H9 (cell line): ENCODE measurements around the gene CRY1. TPM values are rescaled to one million over a fixed set of nuclear protein-coding genes. Genes with fewer than 3 reads are reported as not detected.
"Not testable (repeated sequence)": the region's sequence is repeated elsewhere in the genome, so short reads cannot be mapped to it uniquely, and the experiment has no call there.

Experiments
- DNase-seq: peaks from one replicate; pipeline ENCODE4 v3.0.0-alpha.2; 2017
- H2AFZ ChIP-seq: one replicate; pipeline ENCODE4 v1.6.1; 2013; ENCODE audit warnings: mild to moderate bottlenecking, low read length, control low read depth, moderate library complexity
- H2AK5ac ChIP-seq: 2 replicates; pipeline ENCODE4 v1.6.1; 2013; ENCODE audit warnings: low read length, control low read depth, mixed read lengths; ENCODE audit not compliant: insufficient read length
- H2BK120ac ChIP-seq: one replicate; pipeline ENCODE4 v1.6.1; 2013; ENCODE audit warnings: low read depth, mild to moderate bottlenecking, low read length, control low read depth, inconsistent platforms; ENCODE audit not compliant: poor library complexity, severe bottlenecking
- H2BK12ac ChIP-seq: 2 replicates; pipeline ENCODE4 v1.6.1; 2013; ENCODE audit warnings: low read length, control low read depth, mixed read lengths, low read depth; ENCODE audit not compliant: insufficient read length
- H2BK15ac ChIP-seq: 2 replicates; pipeline ENCODE4 v1.6.1; 2013; ENCODE audit warnings: low read depth, low read length, control low read depth
- H2BK20ac ChIP-seq: one replicate; pipeline ENCODE4 v1.6.1; 2013; ENCODE audit warnings: low read depth, mild to moderate bottlenecking, low read length, control low read depth, inconsistent platforms; ENCODE audit not compliant: poor library complexity, severe bottlenecking
- H2BK5ac ChIP-seq: 2 replicates; pipeline ENCODE4 v1.6.1; 2013; ENCODE audit warnings: low read length, control low read depth, mixed read lengths; ENCODE audit not compliant: insufficient read length
- H3K14ac ChIP-seq: 2 replicates; pipeline ENCODE4 v1.6.1; 2013; ENCODE audit warnings: low read length, control low read depth; ENCODE audit not compliant: insufficient read depth
- H3K18ac ChIP-seq: 2 replicates; pipeline ENCODE4 v1.6.1; 2013; ENCODE audit warnings: low read depth, mild to moderate bottlenecking, mixed read lengths, low read length, control low read depth; ENCODE audit not compliant: insufficient read length
- H3K23ac ChIP-seq: 2 replicates; pipeline ENCODE4 v1.6.1; 2013; ENCODE audit warnings: low read length, control low read depth, mixed read lengths, low read depth; ENCODE audit not compliant: insufficient read length
- H3K23me2 ChIP-seq: 2 replicates; pipeline ENCODE4 v1.6.1; 2013; ENCODE audit warnings: low read depth, mild to moderate bottlenecking, mixed read lengths, low read length, control low read depth; ENCODE audit not compliant: insufficient read length, poor library complexity, severe bottlenecking
- H3K27ac ChIP-seq: 2 replicates; pipeline ENCODE4 v1.5.1; 2013; ENCODE audit warnings: low read length, control low read depth, mixed read lengths, low read depth; ENCODE audit not compliant: insufficient read length
- H3K27me3 ChIP-seq: 2 replicates; pipeline ENCODE4 v1.6.1; 2013; ENCODE audit warnings: low read length, control low read depth, inconsistent platforms; ENCODE audit not compliant: insufficient read depth
- H3K4ac ChIP-seq: 2 replicates; pipeline ENCODE4 v1.6.1; 2013; ENCODE audit warnings: low read depth, mild to moderate bottlenecking, control low read depth, inconsistent platforms, low read length, moderate library complexity
- H3K4me1 ChIP-seq: 2 replicates; pipeline ENCODE4 v1.6.1; 2013; ENCODE audit warnings: low read length, control low read depth, inconsistent platforms; ENCODE audit not compliant: insufficient read depth
- H3K4me2 ChIP-seq: 2 replicates; pipeline ENCODE4 v1.6.1; 2013; ENCODE audit warnings: low read length, control low read depth, mixed read lengths; ENCODE audit not compliant: insufficient read length, insufficient read depth
- H3K56ac ChIP-seq: 2 replicates; pipeline ENCODE4 v1.6.1; 2013; ENCODE audit warnings: low read depth, mild to moderate bottlenecking, mixed read lengths, low read length, control low read depth; ENCODE audit not compliant: insufficient read length
- H3K79me1 ChIP-seq: 2 replicates; pipeline ENCODE4 v1.6.1; 2013; ENCODE audit warnings: low read depth, mild to moderate bottlenecking, moderate library complexity, low read length, control low read depth, inconsistent platforms; ENCODE audit not compliant: insufficient read depth, poor library complexity, severe bottlenecking
- H3K79me2 ChIP-seq: 2 replicates; pipeline ENCODE4 v1.6.1; 2013; ENCODE audit warnings: low read length, control low read depth, inconsistent platforms; ENCODE audit not compliant: insufficient read depth
- H3K9ac ChIP-seq: 2 replicates; pipeline ENCODE4 v1.6.1; 2013; ENCODE audit warnings: low read length, control low read depth, mixed read lengths; ENCODE audit not compliant: insufficient read length; ENCODE audit errors: extremely low read depth
- H3K9me3 ChIP-seq: one replicate; pipeline ENCODE4 v1.6.1; 2013; ENCODE audit warnings: low read depth, low read length, inconsistent platforms; ENCODE audit not compliant: control insufficient read depth
- H3T11ph ChIP-seq: one replicate; pipeline ENCODE4 v1.6.1; 2013; ENCODE audit warnings: mild to moderate bottlenecking, low read length, control low read depth, inconsistent platforms
- H4K20me1 ChIP-seq: one replicate; pipeline ENCODE4 v1.6.1; 2013; ENCODE audit not compliant: control insufficient read depth, insufficient read length, insufficient read depth
- H4K5ac ChIP-seq: 2 replicates; pipeline ENCODE4 v1.6.1; 2013; ENCODE audit warnings: low read depth, mild to moderate bottlenecking, mixed read lengths, low read length, control low read depth; ENCODE audit not compliant: insufficient read length
- H4K8ac ChIP-seq: replicated peaks from 2 replicates; pipeline ENCODE4 v1.6.1; 2013; ENCODE audit warnings: low read length, control low read depth, mixed read lengths, low read depth; ENCODE audit not compliant: insufficient read length
- H4K91ac ChIP-seq: 2 replicates; pipeline ENCODE4 v1.6.1; 2013; ENCODE audit warnings: low read depth, mild to moderate bottlenecking, moderate library complexity, mixed read lengths, low read length, control low read depth; ENCODE audit not compliant: insufficient read length
- H3K27ac Mint-ChIP-seq, 3 experiments: 2 replicates in 2 of 3; 3 replicates in 1 of 3; pipeline ENCODE4 v1.8.0; 2020 to 2021; ENCODE audit warnings: mixed read lengths in 3 of 3, mild to moderate bottlenecking in 1 of 3, moderate library complexity in 1 of 3
- H3K27me3 Mint-ChIP-seq: 2 replicates; pipeline ENCODE4 v1.8.0; 2021; ENCODE audit warnings: low read depth, mild to moderate bottlenecking, moderate library complexity, mixed read lengths
- H3K36me3 Mint-ChIP-seq, 3 experiments: 2 replicates in 2 of 3; 3 replicates in 1 of 3; pipeline ENCODE4 v1.8.0; 2020 to 2021; ENCODE audit warnings: low read depth in 3 of 3, mixed read lengths in 3 of 3; ENCODE audit not compliant: insufficient read depth in 1 of 3
- H3K4me1 Mint-ChIP-seq, 2 experiments: 2 replicates each; pipeline ENCODE4 v1.8.0; 2020; ENCODE audit warnings: mixed read lengths in 2 of 2
- H3K4me3 Mint-ChIP-seq, 2 experiments: 2 replicates in 1 of 2; 3 replicates in 1 of 2; pipeline ENCODE4 v1.8.0; 2020 to 2021; ENCODE audit warnings: mild to moderate bottlenecking in 2 of 2, mixed read lengths in 2 of 2, moderate library complexity in 1 of 2
- H3K9me3 Mint-ChIP-seq, 2 experiments: 2 replicates in 1 of 2; 3 replicates in 1 of 2; pipeline ENCODE4 v1.8.0; 2020; ENCODE audit warnings: mild to moderate bottlenecking in 2 of 2, mixed read lengths in 2 of 2, moderate library complexity in 1 of 2
- WGBS: extraction: QIAGEN DNeasy Blood & Tissue Kit; methylation state at CpG from one replicate; pipeline ENCODE4 v1.1.7; 2013; ENCODE audit warnings: missing lambda C conversion rate, low lambda C conversion rate, mixed read lengths; ENCODE audit not compliant: insufficient read length; ENCODE audit errors: extremely low coverage; 5-methylcytosine and 5-hydroxymethylcytosine counted together
- total RNA-seq: library from RNA; stranded (reverse); gene quantifications from 2 replicates; pipeline ENCODE4 v1.2.1, GENCODE V29; 2021
- TF ChIP-seq, protein P1 (sequence below): fragments of 200-600 bp; sonication (generic); conservative IDR thresholded peaks from 3 replicates; pipeline ENCODE4 v1.8.0; 2021; ENCODE audit warnings: antibody characterized with exemption, mild to moderate bottlenecking

CRY1 gene
- total RNA-seq, 1 experiment from 2014 or later: 23.5 TPM

DNA sequence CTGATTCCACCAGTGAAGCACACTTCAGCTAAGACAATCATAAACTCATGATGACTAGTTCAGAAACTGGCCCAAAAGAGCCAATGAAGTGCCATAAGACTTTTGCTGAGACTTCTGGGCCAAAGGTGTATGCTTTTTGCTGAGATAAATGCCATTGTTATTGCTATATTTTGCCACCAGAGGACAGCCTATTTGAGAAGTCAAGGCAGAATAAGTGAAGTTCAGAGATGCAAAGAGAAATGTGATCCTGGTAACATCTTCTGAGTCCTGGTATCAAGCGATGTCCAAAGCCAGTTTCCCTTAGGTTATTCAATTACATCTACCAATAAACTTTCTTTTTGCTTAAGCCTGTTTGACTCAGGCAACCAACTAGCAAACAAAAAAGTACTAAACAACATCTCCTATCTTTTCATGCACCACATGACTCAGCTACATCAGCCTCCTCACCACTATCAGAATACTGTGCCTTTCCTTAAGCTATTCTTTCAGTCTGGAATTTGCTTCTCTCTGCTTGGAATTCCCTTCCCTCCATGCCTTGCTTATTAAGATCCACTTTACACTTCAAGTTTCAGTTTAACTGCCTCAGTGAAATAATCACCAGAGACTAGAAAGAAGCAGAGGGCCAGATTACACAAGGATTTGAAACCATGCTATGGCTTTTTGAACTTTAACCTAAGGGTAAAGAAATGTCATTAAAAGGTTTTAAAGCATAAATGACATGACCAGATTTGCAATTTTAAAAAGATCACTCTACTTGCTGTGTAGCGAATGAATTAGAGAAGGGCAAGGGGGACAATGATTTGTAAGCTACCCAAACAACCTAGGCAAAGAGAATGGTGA is 14.0 kb downstream of the CRY1 start:
- no peak overlapping the region for H2BK12ac ChIP-seq
- H3K23me2 ChIP-seq: no peaks in the 10 kb centered on the region
- H4K8ac ChIP-seq: no peak overlapping the region
- no peak overlapping the region for H3K56ac ChIP-seq
- no peaks in the 10 kb centered on the region for H3K79me2 ChIP-seq
- no peaks in the 10 kb centered on the region for H3K9me3 ChIP-seq
- no peak overlapping the region for H3K4me3 Mint-ChIP-seq
- no peaks in the 10 kb centered on the region for H3K79me1 ChIP-seq
- TF ChIP-seq, protein P1, sequence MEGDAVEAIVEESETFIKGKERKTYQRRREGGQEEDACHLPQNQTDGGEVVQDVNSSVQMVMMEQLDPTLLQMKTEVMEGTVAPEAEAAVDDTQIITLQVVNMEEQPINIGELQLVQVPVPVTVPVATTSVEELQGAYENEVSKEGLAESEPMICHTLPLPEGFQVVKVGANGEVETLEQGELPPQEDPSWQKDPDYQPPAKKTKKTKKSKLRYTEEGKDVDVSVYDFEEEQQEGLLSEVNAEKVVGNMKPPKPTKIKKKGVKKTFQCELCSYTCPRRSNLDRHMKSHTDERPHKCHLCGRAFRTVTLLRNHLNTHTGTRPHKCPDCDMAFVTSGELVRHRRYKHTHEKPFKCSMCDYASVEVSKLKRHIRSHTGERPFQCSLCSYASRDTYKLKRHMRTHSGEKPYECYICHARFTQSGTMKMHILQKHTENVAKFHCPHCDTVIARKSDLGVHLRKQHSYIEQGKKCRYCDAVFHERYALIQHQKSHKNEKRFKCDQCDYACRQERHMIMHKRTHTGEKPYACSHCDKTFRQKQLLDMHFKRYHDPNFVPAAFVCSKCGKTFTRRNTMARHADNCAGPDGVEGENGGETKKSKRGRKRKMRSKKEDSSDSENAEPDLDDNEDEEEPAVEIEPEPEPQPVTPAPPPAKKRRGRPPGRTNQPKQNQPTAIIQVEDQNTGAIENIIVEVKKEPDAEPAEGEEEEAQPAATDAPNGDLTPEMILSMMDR: peak; percentile 63
- no peak overlapping the region for H3K9ac ChIP-seq
- peaks cover 6% of the 10 kb centered on the region in 2 experiments for H3K4me1 Mint-ChIP-seq
- no peak overlapping the region for H2AK5ac ChIP-seq
- H2BK5ac ChIP-seq: no peak overlapping the region
- H3K9me3 Mint-ChIP-seq: peaks cover 11 to 18% of the 10 kb centered on the region in 2 experiments
- no peak overlapping the region for H3K4ac ChIP-seq
- H4K5ac ChIP-seq: no peak overlapping the region
- no peaks in the 10 kb centered on the region for H3K4me1 ChIP-seq
- peaks cover 6 to 11% (median 8%) of the 10 kb centered on the region in 3 experiments; a peak in 5 of 7 replicates for H3K36me3 Mint-ChIP-seq
- H4K91ac ChIP-seq: no peak overlapping the region
- no peak overlapping the region for H3K27ac Mint-ChIP-seq
- no peaks in the 10 kb centered on the region for H3K27me3 ChIP-seq
- H3K14ac ChIP-seq: no peak overlapping the region
- no peak for DNase-seq
- no peaks in the 10 kb centered on the region for H4K20me1 ChIP-seq
- H2AFZ ChIP-seq: no peak overlapping the region
- H3K23ac ChIP-seq: no peak overlapping the region
- H3K4me2 ChIP-seq: no peak overlapping the region
- H3K27me3 Mint-ChIP-seq: peaks cover 2% of the 10 kb centered on the region; the same call in 1 of the 2 replicates
- no peak overlapping the region for H2BK15ac ChIP-seq
- no peak overlapping the region for H2BK120ac ChIP-seq
- no CpG with 5 or more reads among the region's 2 CpGs for WGBS
- H3T11ph ChIP-seq: no peak overlapping the region
- H3K18ac ChIP-seq: no peak overlapping the region
- H2BK20ac ChIP-seq: no peak overlapping the region
- H3K27ac ChIP-seq: no peak overlapping the region

DNA sequence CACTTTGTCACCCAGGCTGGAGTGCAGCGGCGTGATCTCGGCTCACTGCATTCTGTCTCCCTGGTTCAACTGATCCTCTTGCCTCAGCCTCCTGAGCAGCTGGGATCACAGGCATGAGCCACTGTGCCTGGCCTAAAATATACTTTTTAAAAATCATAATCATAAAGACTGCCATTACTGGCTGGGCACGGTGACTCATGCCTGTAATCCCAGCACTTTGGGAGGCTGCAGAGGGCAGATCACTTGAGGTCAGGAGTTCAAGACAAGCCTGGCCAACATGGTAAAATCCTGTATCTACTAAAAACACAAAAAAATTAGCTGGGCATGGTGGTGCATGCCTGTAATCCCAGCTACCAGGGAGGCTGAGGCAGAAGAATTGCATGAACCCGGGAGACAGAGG is 20.1 kb downstream of the CRY1 start:
- not testable (repeated sequence) for H3T11ph ChIP-seq, H3K23me2 ChIP-seq, H3K79me1 ChIP-seq, H3K56ac ChIP-seq, H3K79me2 ChIP-seq, H2AK5ac ChIP-seq, H3K4me1 Mint-ChIP-seq, H3K9me3 ChIP-seq, H2BK5ac ChIP-seq, H4K8ac ChIP-seq, H4K5ac ChIP-seq, H3K18ac ChIP-seq, H4K20me1 ChIP-seq, H3K9ac ChIP-seq, H3K27ac ChIP-seq, H2BK12ac ChIP-seq, H2BK15ac ChIP-seq, DNase-seq, H3K36me3 Mint-ChIP-seq, H3K27ac Mint-ChIP-seq, H2AFZ ChIP-seq, H4K91ac ChIP-seq, H3K9me3 Mint-ChIP-seq, H2BK20ac ChIP-seq, H2BK120ac ChIP-seq, H3K27me3 Mint-ChIP-seq, H3K4me1 ChIP-seq, H3K4me2 ChIP-seq, H3K27me3 ChIP-seq, H3K23ac ChIP-seq, H3K4ac ChIP-seq, H3K4me3 Mint-ChIP-seq, H3K14ac ChIP-seq
- WGBS: no CpG with 5 or more reads among the region's 5 CpGs
